Natural killer cell (primary cell): ENCODE results near the gene AKIRIN2. TPM values are rescaled to one million over a fixed set of nuclear protein-coding genes. Genes with fewer than 3 reads are reported as not detected.

Experiments
- ATAC-seq, 3 donors: fragments of 150-1000 bp in 2 of 3; fragments of 200-7000 bp in 1 of 3; cut with Tn5 transposase; 1 replicate in 1 of 3; 2 replicates in 2 of 3; pipeline ENCODE4 v1.10.0; 2021; ENCODE audit warnings: mild to moderate bottlenecking in 2 of 3, moderate library complexity in 2 of 3
- DNase-seq, 2 donors: peaks; one replicate each; pipeline versions ENCODE4 v3.0.0 to v3.0.0-alpha.2; 2013 to 2021; ENCODE audit warnings: mixed read lengths in 1 of 2
- H3K27ac ChIP-seq: one replicate; pipeline ENCODE4 v1.5.1; 2013; ENCODE audit warnings: mild to moderate bottlenecking, low read length
- H3K27me3 ChIP-seq: one replicate; pipeline ENCODE4 v1.6.1; 2013; ENCODE audit warnings: low read length; ENCODE audit not compliant: control insufficient read depth, insufficient read depth
- H3K36me3 ChIP-seq: one replicate; pipeline ENCODE4 v1.6.1; 2013; ENCODE audit warnings: low read length; ENCODE audit not compliant: control insufficient read depth, insufficient read depth
- H3K4me1 ChIP-seq: one replicate; pipeline ENCODE4 v1.6.1; 2013; ENCODE audit warnings: low read length; ENCODE audit not compliant: control insufficient read depth, insufficient read depth
- H3K4me3 ChIP-seq: one replicate; pipeline ENCODE4 v1.5.1; 2013; ENCODE audit warnings: low read length
- H3K9me3 ChIP-seq: one replicate; pipeline ENCODE4 v1.6.1; 2013; ENCODE audit warnings: low read length; ENCODE audit not compliant: control insufficient read depth, insufficient read depth
- H3K27ac Mint-ChIP-seq, 2 donors: one replicate each; pipeline ENCODE4 v1.8.0; 2022; ENCODE audit warnings: mild to moderate bottlenecking in 2 of 2, mixed read lengths in 2 of 2, moderate library complexity in 1 of 2
- H3K27me3 Mint-ChIP-seq, 2 donors: one replicate each; pipeline ENCODE4 v1.8.0; 2022; ENCODE audit warnings: low read depth in 2 of 2, mixed read lengths in 2 of 2
- H3K36me3 Mint-ChIP-seq: one replicate; pipeline ENCODE4 v1.8.0; 2022; ENCODE audit warnings: mixed read lengths
- H3K4me1 Mint-ChIP-seq, 2 donors: one replicate each; pipeline ENCODE4 v1.8.0; 2022; ENCODE audit warnings: mixed read lengths in 2 of 2
- H3K4me3 Mint-ChIP-seq: one replicate; pipeline ENCODE4 v1.8.0; 2022; ENCODE audit warnings: mild to moderate bottlenecking, moderate library complexity, mixed read lengths
- H3K9me3 Mint-ChIP-seq, 2 donors: one replicate each; pipeline ENCODE4 v1.8.0; 2022; ENCODE audit warnings: mixed read lengths in 2 of 2
- CTCF ChIP-seq: fragments of 200-600 bp; IDR thresholded peaks from one replicate; pipeline ENCODE4 v1.8.0; 2022; ENCODE audit warnings: antibody characterized with exemption
- WGBS: methylation state at CpG from one replicate; pipeline ENCODE4 v1.1.7; 2013; ENCODE audit warnings: missing lambda C conversion rate; ENCODE audit not compliant: insufficient coverage; 5-methylcytosine and 5-hydroxymethylcytosine counted together
- intact Hi-C: fragments of 100-400 bp; cut with micrococcal nuclease; formaldehyde crosslinking; loops from one replicate; pipeline ENCODE4 v1.14.2; 2022
- total RNA-seq, 4 donors: library from RNA; stranded (reverse); fragments of 120-200 nt in 1 of 4; gene quantifications; one replicate each; pipeline versions ENCODE4 v1.2.3 to v1.2.4, GENCODE V29; 2013 to 2022

The AKIRIN2 gene
- total RNA-seq, 3 donors from 2014 or later (not counting 1 experiment from before 2014, with no cell fraction given) = 102 to 156 (median 108) TPM

GRCh38 chr6:87630746-87631145, 71.3 kb downstream of the AKIRIN2 start:
- Histone ChIP-seq H3K36me3 (peaks cover 6% of the 10 kb centered on the region), H3K4me3 (no peak overlapping the region)
- DNase-seq = no peak

GRCh38 chr6:87628881-87629280, 73.2 kb downstream of the AKIRIN2 start:
- Mint-ChIP-seq H3K27ac (no peak overlapping the region), H3K27me3 (no peaks in the 10 kb centered on the region), H3K36me3 (no peaks in the 10 kb centered on the region), H3K9me3 (no peaks in the 10 kb centered on the region), H3K4me1 (no peaks in the 10 kb centered on the region), H3K4me3 (no peak overlapping the region)
- intact Hi-C loops = no loop called here
- no peak overlapping the region for H3K4me3 ChIP-seq
- ATAC-seq (no peak), DNase-seq (no peak)
- H3K36me3 ChIP-seq = peaks cover 6% of the 10 kb centered on the region
- no peak overlapping the region for H3K27ac ChIP-seq
- TF ChIP-seq CTCF = no peak
- H3K27me3 ChIP-seq = no peaks in the 10 kb centered on the region
- no peaks in the 10 kb centered on the region for H3K4me1 ChIP-seq
- H3K9me3 ChIP-seq = no peaks in the 10 kb centered on the region

More at GRCh38 chr6:87630746-87631145, 71.3 kb downstream of the AKIRIN2 start:
- Mint-ChIP-seq H3K4me3 (no peak overlapping the region), H3K9me3 (no peaks in the 10 kb centered on the region), H3K4me1 (no peaks in the 10 kb centered on the region), H3K36me3 (no peaks in the 10 kb centered on the region), H3K27ac (no peak overlapping the region), H3K27me3 (no peaks in the 10 kb centered on the region)
- Histone ChIP-seq H3K27me3 (no peaks in the 10 kb centered on the region), H3K9me3 (no peaks in the 10 kb centered on the region), H3K27ac (no peak overlapping the region), H3K4me1 (no peaks in the 10 kb centered on the region)
- WGBS = 100% methylated on average over 1 of the region's 1 CpG
- TF ChIP-seq CTCF = no peak
- intact Hi-C loops = no loop called here
- ATAC-seq = no peak

- H3K27me3 ChIP-seq = no peaks in the 10 kb centered on the region
- Mint-ChIP-seq H3K36me3 (no peaks in the 10 kb centered on the region), H3K9me3 (no peaks in the 10 kb centered on the region), H3K27ac (no peak overlapping the region), H3K4me3 (no peak overlapping the region), H3K27me3 (no peaks in the 10 kb centered on the region), H3K4me1 (no peaks in the 10 kb centered on the region)
- intact Hi-C loops = no loop called here
- H3K4me1 ChIP-seq = no peaks in the 10 kb centered on the region
- TF ChIP-seq CTCF = no peak
- H3K4me3 ChIP-seq = no peak overlapping the region
- no peak overlapping the region for H3K27ac ChIP-seq
- ATAC-seq (no peak), DNase-seq (no peak)
- H3K9me3 ChIP-seq = no peaks in the 10 kb centered on the region
- WGBS = 36% methylated on average over 1 of the region's 2 CpGs
- H3K36me3 ChIP-seq = peaks cover 6% of the 10 kb centered on the region
These were observed 73.6 kb downstream of the AKIRIN2 start for GRCh38 chr6:87628424-87628823.

Other genes with a start within 250 kb of the AKIRIN2 start
- gene SLC35A1, start 229.3 kb downstream of the AKIRIN2 start, total RNA-seq = 10 to 100 TPM; 10.9 to 14.8 (median 13.4) TPM
- gene RARS2, start 112.2 kb downstream of the AKIRIN2 start, total RNA-seq = 10 to 100 TPM; 21.8 to 26.5 (median 24.2) TPM
- gene ORC3, start 112.1 kb downstream of the AKIRIN2 start, total RNA-seq = 10 to 100 TPM; 13.1 to 13.4 (median 13.3) TPM